SW480 (cell line): ENCODE results near the gene SLC28A1.
"Not testable (repeated sequence)": the region's sequence is repeated elsewhere in the genome, so short reads cannot be mapped to it uniquely, and the experiment has no call there.

Experiments
- DNase-seq: peaks from one replicate; pipeline ENCODE4 v3.0.0-alpha.2; 2016; ENCODE audit warnings: low spot score

SLC28A1 gene

DNA sequence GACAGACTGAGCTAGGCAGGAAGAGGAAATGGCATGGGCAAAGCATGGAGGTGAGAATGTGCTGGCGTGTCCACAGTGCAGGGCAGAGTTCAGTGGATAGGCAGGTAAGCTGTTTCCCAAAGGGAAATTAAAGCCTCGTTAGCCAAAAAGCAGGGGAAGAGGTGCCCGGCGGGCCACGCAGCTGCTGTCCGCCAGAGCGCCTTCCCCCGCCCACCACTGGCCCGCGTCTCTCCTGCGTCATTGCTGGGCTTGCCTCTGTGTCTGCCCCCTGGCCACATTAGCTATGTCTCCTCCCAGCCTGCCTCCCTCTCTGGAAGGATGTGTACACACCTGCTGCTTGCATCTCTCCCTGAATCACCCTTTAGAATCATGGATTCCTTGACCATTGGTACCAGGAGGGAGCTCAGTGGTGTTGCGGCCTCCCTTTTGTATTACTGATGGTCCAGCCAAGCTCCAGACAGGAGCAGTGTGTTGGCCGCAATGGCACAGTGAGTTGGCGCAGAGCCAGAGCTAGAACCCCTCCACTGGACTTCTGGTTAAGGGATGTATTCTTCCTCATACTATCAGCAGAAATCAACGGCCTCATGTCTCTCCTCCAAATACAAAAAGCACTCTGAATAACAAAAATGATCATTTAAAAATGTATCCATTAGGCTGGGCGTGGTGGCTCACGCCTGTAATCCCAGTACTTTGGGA lies 26.6 kb downstream of the SLC28A1 start:
- no peak for DNase-seq

DNA sequence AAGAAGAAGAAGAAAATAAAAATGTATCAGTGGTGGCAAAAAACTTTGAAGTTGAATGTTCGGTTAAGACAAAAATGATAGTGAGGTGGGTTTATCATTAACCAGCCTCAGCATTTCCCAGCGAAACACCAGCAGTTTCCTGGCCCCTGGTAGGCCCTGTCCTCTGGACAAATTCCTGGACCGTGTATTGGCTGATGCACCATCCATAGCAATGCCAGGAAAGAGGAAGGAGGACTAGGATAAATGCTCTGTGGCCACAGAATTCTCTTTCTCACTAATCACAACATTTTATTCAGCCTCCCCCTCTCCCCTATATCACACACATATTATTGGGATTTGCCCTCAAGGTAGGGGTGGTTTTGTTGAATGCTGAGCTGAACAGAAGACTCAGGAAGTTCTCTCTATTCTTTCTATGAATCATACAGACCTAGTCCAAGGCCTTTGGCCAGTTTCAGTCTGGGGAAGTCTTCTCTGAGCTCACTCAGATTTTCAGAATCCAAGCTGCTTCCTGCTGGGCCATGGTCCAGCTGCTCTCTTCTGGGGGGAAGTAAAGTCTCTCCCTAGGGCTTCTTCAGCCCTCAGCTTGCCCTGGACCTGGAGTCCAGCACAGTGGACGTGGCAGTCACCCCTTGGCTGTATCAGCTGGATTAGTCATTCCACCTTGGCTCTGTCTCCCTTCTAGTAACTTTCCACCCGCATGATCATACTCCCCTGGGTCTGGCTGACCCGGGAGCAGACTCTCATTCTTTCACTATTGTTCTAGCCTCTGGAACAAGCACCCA lies 27.6 kb downstream of the SLC28A1 start:
- peak; percentile 56 for DNase-seq

DNA sequence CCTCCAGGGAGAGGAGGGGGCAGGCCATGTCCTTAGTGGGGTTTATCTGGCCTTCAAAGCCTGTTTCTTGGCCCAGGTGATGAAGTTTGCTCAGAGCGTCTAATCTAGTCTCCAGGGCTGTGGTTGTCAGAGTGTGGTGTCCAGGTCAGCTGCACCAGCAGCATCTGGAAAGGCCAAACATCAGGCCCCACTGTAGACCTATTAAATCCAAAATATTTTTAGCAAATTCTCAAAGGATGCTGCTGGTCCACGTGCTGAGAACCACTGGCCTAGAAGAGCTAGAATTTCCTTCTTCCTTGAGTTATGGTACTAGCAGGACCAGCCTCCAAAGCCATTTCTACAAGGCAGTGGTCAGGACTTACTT lies 28.9 kb downstream of the SLC28A1 start:
- no peak for DNase-seq

DNA sequence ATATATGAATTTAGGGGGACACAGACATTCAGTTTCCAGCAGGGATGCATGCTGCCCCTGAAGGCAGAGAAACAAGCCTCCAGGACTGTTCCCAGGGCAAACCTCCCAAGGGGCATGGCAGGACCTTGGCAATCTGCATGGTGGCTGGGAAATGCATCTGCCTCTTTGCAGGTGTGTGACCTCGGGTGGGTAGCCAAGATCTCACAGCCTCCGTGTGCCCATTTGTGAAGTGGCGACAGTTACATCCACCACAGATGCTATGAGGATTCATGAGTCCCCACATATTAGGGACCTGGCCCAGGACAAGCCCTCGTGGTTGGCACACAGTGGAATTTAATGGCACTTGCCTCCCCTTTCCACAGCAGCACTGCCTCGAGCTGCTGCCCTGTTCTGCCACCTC lies 29.9 kb downstream of the SLC28A1 start:
- DNase-seq = no peak

DNA sequence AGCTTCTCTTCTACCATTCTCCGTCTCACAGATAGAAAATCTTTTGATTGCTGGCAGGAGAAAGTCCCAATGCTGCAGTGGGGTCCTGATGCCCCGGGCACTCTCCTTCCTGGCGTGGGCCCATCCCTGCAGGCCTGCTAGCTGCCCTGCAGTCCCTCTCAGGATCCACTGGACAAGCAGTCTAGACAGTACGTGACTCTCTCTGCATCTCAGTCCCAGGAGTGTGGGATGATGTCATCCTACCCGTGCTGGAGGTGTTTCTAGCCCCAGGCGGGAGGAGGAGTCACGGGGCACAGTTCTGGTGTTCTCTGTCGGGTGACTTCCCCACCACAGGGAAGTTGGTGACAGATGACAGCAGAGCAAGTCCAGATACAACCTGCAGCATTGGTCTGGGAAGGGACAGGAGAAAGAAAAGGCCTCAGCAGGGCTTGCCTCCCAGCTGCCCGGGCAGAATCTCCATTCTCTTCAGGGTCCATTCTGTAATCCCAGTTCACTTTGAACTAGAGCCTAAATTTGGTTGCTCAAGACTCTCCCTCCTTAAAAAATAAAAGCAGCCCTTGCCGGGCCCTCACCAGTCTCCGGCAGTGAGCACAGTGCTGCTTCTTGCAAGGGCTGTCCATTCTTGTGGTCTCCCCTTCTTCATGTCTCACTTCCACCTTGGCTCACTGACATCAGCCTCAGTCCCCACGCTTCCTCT lies 30.6 kb downstream of the SLC28A1 start:
- DNase-seq = peak; percentile 86

GRCh38 chr15:84915606-84915958 lies 31.1 kb downstream of the SLC28A1 start:
- no peak for DNase-seq

DNA sequence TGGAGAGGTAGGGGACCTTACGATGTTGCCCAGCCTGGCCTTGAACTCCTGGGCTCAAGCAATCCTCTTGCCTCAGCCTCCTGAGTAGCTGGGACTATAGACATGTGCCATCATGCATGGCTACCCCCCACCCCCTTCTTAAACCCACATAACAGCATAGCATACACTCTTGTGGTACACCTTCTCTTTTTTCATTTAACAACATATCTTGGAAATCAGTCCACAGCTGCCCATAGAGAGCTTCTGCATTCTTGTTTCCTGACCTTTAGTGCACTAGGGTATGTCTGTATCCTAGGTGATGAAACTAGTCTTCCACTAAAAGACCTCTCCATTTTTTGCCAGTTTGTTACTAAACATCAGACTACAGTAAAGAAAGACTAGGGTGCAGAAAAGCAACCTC lies 33.0 kb downstream of the SLC28A1 start:
- no peak for DNase-seq

GRCh38 chr15:84919106-84919667 lies 34.7 kb downstream of the SLC28A1 start:
- no peak for DNase-seq

DNA sequence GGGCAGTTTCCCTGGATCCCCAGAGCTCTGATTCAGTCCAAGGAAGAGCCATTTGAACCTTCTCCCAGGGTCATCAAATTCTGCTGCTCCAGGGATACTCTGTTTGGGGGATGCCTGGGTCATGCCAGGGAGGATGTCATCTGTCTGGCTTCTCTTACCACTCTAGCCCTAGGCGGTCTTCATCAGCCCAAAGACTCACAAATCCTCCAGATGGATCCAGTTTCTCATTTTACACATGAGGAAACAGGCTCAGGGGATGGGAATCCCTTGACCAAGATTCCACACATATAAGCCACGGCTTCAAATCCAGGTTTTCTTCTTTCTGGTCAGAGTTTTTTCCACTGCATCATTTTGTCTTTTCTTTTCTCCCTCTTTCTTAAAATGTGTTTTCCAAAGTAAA lies 36.7 kb downstream of the SLC28A1 start:
- DNase-seq = no peak

DNA sequence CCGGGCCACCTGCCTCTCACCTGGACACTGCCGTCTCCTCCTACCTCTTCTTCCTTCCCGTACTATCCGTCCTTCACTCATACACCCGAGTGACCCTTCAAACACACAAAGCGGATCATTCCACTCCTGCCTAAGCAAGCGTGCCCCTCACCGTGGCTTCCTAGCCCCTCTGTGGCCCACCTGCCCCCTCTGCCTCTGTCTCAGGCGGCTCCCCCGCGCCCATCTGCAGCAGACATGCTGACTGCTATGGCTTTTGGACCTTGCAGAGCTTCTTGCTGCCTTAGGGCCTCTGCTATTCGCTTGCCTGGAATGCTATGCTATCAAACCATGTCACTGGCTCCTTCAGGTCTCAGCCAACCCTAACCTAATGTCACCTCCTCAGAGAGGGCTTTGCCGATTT lies 38.1 kb downstream of the SLC28A1 start:
- DNase-seq = no peak

GRCh38 chr15:84924077-84924731 lies 39.7 kb downstream of the SLC28A1 start:
- DNase-seq = peak; percentile 9

DNA sequence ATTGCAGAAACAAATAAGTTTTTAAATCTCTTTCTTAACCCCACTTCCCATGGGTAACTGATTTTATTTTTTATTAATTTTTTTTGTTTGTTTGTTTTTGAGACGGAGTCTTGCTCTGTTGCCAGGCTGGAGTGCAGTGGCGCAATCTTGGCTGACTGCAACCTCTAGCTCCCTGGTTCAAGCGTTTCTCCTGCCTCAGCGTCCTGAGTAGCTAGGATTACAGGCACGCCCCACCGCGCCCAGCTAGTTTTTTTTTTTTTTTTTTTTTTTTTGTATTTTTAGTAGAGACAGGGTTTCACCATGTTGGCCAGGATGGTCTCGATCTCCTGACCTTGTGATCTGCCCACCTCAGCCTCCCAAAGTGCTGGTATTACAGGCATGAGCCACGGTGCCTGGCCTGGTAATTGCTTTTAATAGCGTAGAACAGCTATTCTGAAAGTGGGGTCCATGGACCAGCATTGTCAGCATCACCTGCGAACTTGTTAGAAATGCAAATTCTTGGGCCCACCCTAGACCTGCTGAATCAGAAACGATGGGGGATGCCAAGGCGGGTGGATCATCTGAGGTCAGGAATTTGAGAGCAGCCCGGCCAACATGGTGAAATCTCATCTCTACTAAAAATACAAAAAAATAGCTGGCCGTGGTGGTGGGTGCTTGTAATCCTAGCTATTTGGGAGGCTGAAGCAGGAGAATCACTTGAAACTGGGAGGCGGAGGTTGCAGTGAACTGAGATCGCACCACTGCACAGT lies 40.5 kb downstream of the SLC28A1 start:
- not testable (repeated sequence) for DNase-seq

DNA sequence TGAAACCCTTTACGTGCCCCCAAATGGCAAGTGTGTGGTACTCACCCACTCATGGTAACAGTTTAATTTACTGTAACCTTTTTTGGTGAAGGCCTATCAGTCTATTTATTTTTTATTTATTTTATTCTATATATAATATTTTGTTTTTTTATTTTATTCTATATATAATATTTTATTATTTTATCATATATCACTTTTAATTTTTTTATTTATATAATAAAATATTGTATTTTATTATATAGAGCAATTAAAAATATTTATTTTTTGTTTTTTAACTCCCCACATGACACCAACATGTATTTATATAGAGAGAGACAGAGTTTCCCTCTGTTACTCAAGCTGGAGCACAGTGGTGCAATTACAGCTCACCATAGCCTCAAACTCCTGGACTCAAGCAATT lies 41.4 kb downstream of the SLC28A1 start:
- DNase-seq = no peak

GRCh38 chr15:84926491-84927230 lies 42.2 kb downstream of the SLC28A1 start:
- no peak for DNase-seq

DNA sequence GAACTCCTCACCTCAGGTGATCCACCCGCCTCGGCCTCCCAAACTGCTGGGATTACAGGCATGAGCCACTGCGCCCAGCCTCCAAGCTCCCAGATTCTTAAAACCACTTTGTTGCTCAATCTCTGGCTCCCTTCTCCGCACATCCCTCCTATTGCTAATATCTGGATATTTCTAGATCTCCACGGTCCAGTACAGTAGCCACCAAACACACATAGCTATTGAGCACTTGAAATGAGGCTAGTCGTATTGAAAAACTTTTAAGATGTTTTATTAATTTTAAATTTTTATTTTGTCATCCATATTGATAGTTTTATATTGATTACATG lies 44.3 kb downstream of the SLC28A1 start:
- DNase-seq = no peak

GRCh38 chr15:84929795-84930603 lies 45.5 kb downstream of the SLC28A1 start:
- peak; percentile 96 for DNase-seq

GRCh38 chr15:84934942-84935729 lies 50.7 kb downstream of the SLC28A1 start:
- DNase-seq = no peak

DNA sequence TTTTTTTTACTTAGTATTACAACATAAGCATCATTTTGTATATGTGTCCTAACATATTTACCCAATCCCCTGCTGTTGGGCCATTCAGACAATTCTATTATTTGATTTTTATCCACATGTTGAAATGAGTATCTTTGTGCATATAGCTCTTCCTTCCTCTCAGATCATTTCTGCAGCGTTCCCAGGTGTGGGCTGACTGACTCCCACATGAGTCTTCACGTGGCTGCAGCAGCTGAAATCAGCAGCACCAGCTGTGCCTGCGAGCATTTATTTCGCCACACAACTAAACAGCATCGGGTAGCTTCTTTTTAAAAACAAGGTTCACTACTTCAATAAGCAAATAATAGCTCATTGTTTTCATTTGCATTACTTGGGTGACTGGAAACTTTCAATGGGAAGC lies 52.7 kb downstream of the SLC28A1 start:
- no peak for DNase-seq

- DNase-seq = no peak
Observed at GRCh38 chr15:84938726-84939125, 54.3 kb downstream of the SLC28A1 start.
